IMR-90 (cell line): ENCODE measurements around the gene A4GNT. TPM values are rescaled to one million over a fixed set of nuclear protein-coding genes. Genes with fewer than 3 reads are reported as not detected.

Experiments
- ATAC-seq: fragments of 200-7000 bp; cut with Tn5 transposase; 2 replicates; pipeline ENCODE4 v1.9.1; 2020; ENCODE audit warnings: low read depth, mild to moderate bottlenecking, moderate library complexity
- Bru-seq: library from RNA; stranded (reverse); fragments of 400-500 nt; gene quantifications from one replicate; lab custom pipeline; 2021; lab: Mats Ljungman, UMichigan
- BruChase-seq, 2 experiments: library from RNA; stranded (reverse); fragments of 400-500 nt; gene quantifications; one replicate each; lab custom pipeline; 2021; lab: Mats Ljungman, UMichigan
- BruUV-seq: library from RNA; stranded (reverse); fragments of 400-500 nt; replicated peaks from 2 replicates; lab custom pipeline; 2021; lab: Mats Ljungman, UMichigan
- CTCF ChIA-PET: fragments of 300-600 bp; formaldehyde crosslinking; extraction: SDS; loops from one replicate; lab custom pipeline; 2021; ENCODE audit warnings: antibody characterized with exemption; lab: Yijun Ruan, JAX
- POLR2A ChIA-PET: fragments of 300-600 bp; sonication (Branson Sonifier 250); formaldehyde crosslinking; loops from one replicate; lab custom pipeline; 2022; ENCODE audit warnings: antibody characterized with exemption; ENCODE audit not compliant: unreplicated experiment; lab: Charles Lee
- DNase-seq: peaks from one replicate; pipeline ENCODE4 v3.0.0; 2013
- H2AFZ ChIP-seq: replicated peaks from 2 replicates; pipeline ENCODE3; 2013; ENCODE audit warnings: low read length, mild to moderate bottlenecking; ENCODE audit not compliant: poor library complexity
- H2AK5ac ChIP-seq: 2 replicates; pipeline ENCODE4 v1.6.1; 2013; ENCODE audit warnings: low read depth, low read length, inconsistent platforms
- H2AK9ac ChIP-seq: replicated peaks from 2 replicates; pipeline ENCODE3; 2013; ENCODE audit warnings: mild to moderate bottlenecking, low read depth, low read length, moderate library complexity; ENCODE audit not compliant: poor library complexity
- H2BK120ac ChIP-seq: 2 replicates; pipeline ENCODE4 v1.6.1; 2013; ENCODE audit warnings: low read depth, low read length, inconsistent platforms
- H2BK15ac ChIP-seq: 3 replicates; pipeline ENCODE4 v1.6.1; 2013; ENCODE audit warnings: low read depth, low read length, inconsistent platforms
- H2BK20ac ChIP-seq: 2 replicates; pipeline ENCODE4 v1.6.1; 2013; ENCODE audit warnings: low read depth, mild to moderate bottlenecking, inconsistent platforms, low read length, moderate library complexity
- H2BK5ac ChIP-seq: 2 replicates; pipeline ENCODE4 v1.6.1; 2013; ENCODE audit warnings: mild to moderate bottlenecking, low read depth, low read length, inconsistent platforms; ENCODE audit not compliant: poor library complexity, severe bottlenecking
- H3K14ac ChIP-seq: replicated peaks from 2 replicates; pipeline ENCODE4 v1.6.1; 2013; ENCODE audit warnings: low read depth, low read length, inconsistent platforms
- H3K18ac ChIP-seq: 2 replicates; pipeline ENCODE4 v1.6.1; 2013; ENCODE audit warnings: low read depth, low read length, control low read depth
- H3K23ac ChIP-seq: 2 replicates; pipeline ENCODE4 v1.6.1; 2013; ENCODE audit warnings: low read depth, low read length, inconsistent platforms
- H3K27ac ChIP-seq: 2 replicates; pipeline ENCODE4 v1.5.1; 2013; ENCODE audit warnings: mild to moderate bottlenecking, control low read depth, low read length; ENCODE audit not compliant: insufficient read depth
- H3K27me3 ChIP-seq: 2 replicates; pipeline ENCODE4 v1.6.1; 2013; ENCODE audit warnings: low read length; ENCODE audit not compliant: control insufficient read depth, insufficient read depth
- H3K36me3 ChIP-seq: 2 replicates; pipeline ENCODE4 v1.6.1; 2013; ENCODE audit warnings: low read length, mixed read lengths; ENCODE audit not compliant: control insufficient read depth, insufficient read depth
- H3K4ac ChIP-seq: 2 replicates; pipeline ENCODE4 v1.6.1; 2013; ENCODE audit warnings: low read depth, low read length, inconsistent platforms
- H3K4me1 ChIP-seq: 2 replicates; pipeline ENCODE4 v1.6.1; 2013; ENCODE audit warnings: low read length, mixed read lengths; ENCODE audit not compliant: control insufficient read depth, insufficient read depth
- H3K4me2 ChIP-seq: 2 replicates; pipeline ENCODE4 v1.6.1; 2013; ENCODE audit warnings: low read depth, mild to moderate bottlenecking, control low read depth, low read length, moderate library complexity
- H3K4me3 ChIP-seq: 2 replicates; pipeline ENCODE4 v1.5.1; 2013; ENCODE audit warnings: low read depth, mild to moderate bottlenecking, control low read depth, low read length, moderate library complexity; ENCODE audit not compliant: insufficient read depth
- H3K56ac ChIP-seq: 2 replicates; pipeline ENCODE4 v1.6.1; 2013; ENCODE audit warnings: low read length, inconsistent platforms; ENCODE audit not compliant: insufficient read depth; ENCODE audit errors: extremely low read depth
- H3K79me1 ChIP-seq, 2 experiments: 2 replicates each; pipeline ENCODE4 v1.6.1; 2013; ENCODE audit warnings: low read length in 2 of 2, inconsistent platforms in 1 of 2, low read depth in 1 of 2
- H3K9ac ChIP-seq: 2 replicates; pipeline ENCODE4 v1.6.1; 2013; ENCODE audit warnings: low read depth, low read length, control low read depth
- H3K9me1 ChIP-seq: 2 replicates; pipeline ENCODE4 v1.6.1; 2013; ENCODE audit warnings: low read length, inconsistent platforms; ENCODE audit not compliant: insufficient read depth
- H3K9me3 ChIP-seq: 2 replicates; pipeline ENCODE4 v1.6.1; 2013; ENCODE audit warnings: low read length; ENCODE audit not compliant: control insufficient read depth, insufficient read depth
- H4K20me1 ChIP-seq: 2 replicates; pipeline ENCODE4 v1.6.1; 2013; ENCODE audit warnings: low read length, inconsistent platforms; ENCODE audit not compliant: insufficient read depth
- H4K5ac ChIP-seq: 2 replicates; pipeline ENCODE4 v1.6.1; 2013; ENCODE audit warnings: mild to moderate bottlenecking, low read depth, low read length, control low read depth
- H4K8ac ChIP-seq, 2 experiments: 2 replicates each; pipeline ENCODE4 v1.6.1; 2013; ENCODE audit warnings: low read depth in 2 of 2, low read length in 2 of 2, control low read depth in 1 of 2, inconsistent platforms in 1 of 2
- H4K91ac ChIP-seq: 2 replicates; pipeline ENCODE4 v1.6.1; 2013; ENCODE audit warnings: low read depth, low read length, inconsistent platforms; ENCODE audit not compliant: insufficient read depth
- BHLHE40 ChIP-seq: fragments of 150-350 bp; IDR thresholded peaks from 2 replicates; pipeline ENCODE4 v1.6.1; 2016; ENCODE audit warnings: mild to moderate bottlenecking, low read depth, low read length
- CEBPB ChIP-seq: IDR thresholded peaks from 2 replicates; pipeline ENCODE4 v1.6.1; 2012; ENCODE audit warnings: low read depth, low read length, improper control_type of control experiment
- CHD1 ChIP-seq: IDR thresholded peaks from 2 replicates; pipeline ENCODE4 v1.6.1; 2012; ENCODE audit warnings: low read depth, low read length, improper control_type of control experiment
- FOS ChIP-seq: fragments of 150-350 bp; IDR thresholded peaks from 2 replicates; pipeline ENCODE4 v1.6.1; 2016; ENCODE audit warnings: low read depth, low read length
- MXI1 ChIP-seq: IDR thresholded peaks from 2 replicates; pipeline ENCODE4 v1.6.1; 2012; ENCODE audit warnings: low read depth, mild to moderate bottlenecking, low read length, moderate library complexity, borderline replicate concordance
- NFE2L2 ChIP-seq: fragments of 150-350 bp; IDR thresholded peaks from 2 replicates; pipeline ENCODE4 v1.6.1; 2016; ENCODE audit warnings: low read depth, mild to moderate bottlenecking, low read length
- RAD21 ChIP-seq: IDR thresholded peaks from 2 replicates; pipeline ENCODE4 v1.6.1; 2012; ENCODE audit warnings: low read length, improper control_type of control experiment
- RCOR1 ChIP-seq: IDR thresholded peaks from 2 replicates; pipeline ENCODE4 v1.6.1; 2012; ENCODE audit warnings: mild to moderate bottlenecking, low read length, improper control_type of control experiment; ENCODE audit not compliant: insufficient replicate concordance
- WGBS, 2 experiments: methylation state at CpG; one replicate each; pipeline versions ENCODE4 v1.1.5 to v1.1.7; 2013; ENCODE audit warnings: missing lambda C conversion rate in 2 of 2; ENCODE audit not compliant: insufficient read length in 1 of 2; ENCODE audit errors: extremely low coverage in 2 of 2; 5-methylcytosine and 5-hydroxymethylcytosine counted together
- dilution Hi-C: fragments of 300-500 bp; cut with HindIII; formaldehyde crosslinking; loops from one replicate; pipeline ENCODE4 v1.14.3; 2018; ENCODE audit warnings: low sequenced_read_pairs; ENCODE audit not compliant: unreplicated experiment
- in situ Hi-C: fragments of 300-500 bp; cut with MboI; formaldehyde crosslinking; loops from 3 replicates; pipeline ENCODE4 v1.14.3; 2019; ENCODE audit warnings: low sequenced_read_pairs, inconsistent platforms, mixed read lengths
- intact Hi-C: fragments of 100-400 bp; cut with micrococcal nuclease; formaldehyde crosslinking; loops from 2 replicates; pipeline ENCODE4 v1.10.0; 2022
- long read RNA-seq: library from polyadenylated mRNA; unstranded; transcript quantifications from one replicate; pipeline ENCODE4 v2.0.0, GENCODE V29; 2021; ENCODE audit not compliant: unreplicated experiment
- polyA plus RNA-seq, 3 experiments: library from polyadenylated mRNA; depleted of rRNA; stranded (reverse); fragments of >200 nt; gene quantifications; 2 replicates each; pipeline ENCODE4 v1.2.3, GENCODE V29; 2012; ENCODE audit warnings: low replicate concordance in 1 of 3
- total RNA-seq: library from RNA; depleted of rRNA; stranded (reverse); fragments of >200 nt; gene quantifications from 2 replicates; pipeline ENCODE4 v1.2.3, GENCODE V29; 2012; rRNA removed
- TF ChIP-seq, protein P1 (sequence below): fragments of 150-350 bp; IDR thresholded peaks from 2 replicates; pipeline ENCODE4 v1.6.1; 2017; ENCODE audit warnings: mild to moderate bottlenecking, antibody characterized with exemption, low read length, low read depth
- TF ChIP-seq, protein P2 (sequence below): conservative IDR thresholded peaks from 2 replicates; pipeline ENCODE4 v1.5.1; 2012; ENCODE audit warnings: mild to moderate bottlenecking, low read depth, low read length, improper control_type of control experiment
- TF ChIP-seq, protein P3 (sequence below): fragments of 150-350 bp; IDR thresholded peaks from 2 replicates; pipeline ENCODE4 v1.6.1; 2016; ENCODE audit warnings: low read depth, mild to moderate bottlenecking, low read length, moderate library complexity, borderline replicate concordance

A4GNT gene
- total RNA-seq (not detected in 2 replicates), polyA plus RNA-seq (2012; rRNA removed) (not detected in 2 replicates), Bru-seq, nascent RNA (not detected), BruChase-seq, experiment 1, labeled RNA remaining after a 6-hour chase (percentile 4 among the genes with signal in this experiment), BruChase-seq, experiment 2, labeled RNA remaining after a 2-hour chase (percentile 9 among the genes with signal in this experiment)
- not detected in 2 replicates for polyA plus RNA-seq (2012; cell fraction: cytosol; rRNA removed)
- not detected in 2 replicates for polyA plus RNA-seq (2012; cell fraction: nucleus; rRNA removed; ENCODE audit: low replicate concordance)
- long read RNA-seq: 0 reads

DNA sequence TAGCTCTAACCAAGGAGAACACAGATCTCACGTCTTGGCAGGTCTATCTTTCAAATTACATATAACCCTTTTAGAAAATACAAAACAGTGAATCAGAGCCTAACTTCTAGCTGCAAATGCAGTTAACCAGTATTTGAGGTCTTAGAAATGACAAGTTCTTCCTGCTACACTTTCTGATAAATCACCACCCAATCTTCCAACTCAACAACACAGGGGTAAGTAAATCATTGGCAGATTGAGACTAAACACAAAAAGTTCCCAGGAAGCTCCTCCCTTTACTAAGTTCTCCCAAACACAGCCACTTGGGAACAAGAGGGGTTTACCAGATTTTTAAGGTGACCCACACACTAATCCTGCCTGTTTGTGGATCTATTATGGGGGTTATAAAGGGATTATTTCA lies at the start of gene A4GNT:
Gene A4GNT, minus strand, starts transcription at position 152 of the 400 bp plus-strand sequence. CDS start 1,134 bp downstream, outside the sequence.
- no peak within 1 kb of the TSS for H2AFZ ChIP-seq
- H3K4me1 ChIP-seq: no peaks in the 10 kb centered on the region
- WGBS, 2 experiments: 50% methylated on average over 1 of the region's 1 CpG; no CpG with 5 or more reads in 1 of the 2 experiments
- no peak within 1 kb of the TSS for H2BK15ac ChIP-seq
- in situ Hi-C loops (no loop called here), intact Hi-C loops (loop anchor here (5.0 kb wide), 1 partner anchor 735 kb away; no protein-coding TSS in a partner anchor), dilution Hi-C loops (no loop called here)
- H3K14ac ChIP-seq: no peak within 1 kb of the TSS
- no TSS peak for BruUV-seq
- no peaks in the 10 kb centered on the region for H3K9me1 ChIP-seq
- H2AK9ac ChIP-seq: no peak within 1 kb of the TSS
- H3K36me3 ChIP-seq: no peaks in the 10 kb centered on the region
- TF ChIP-seq BHLHE40: no peak
- TF ChIP-seq CHD1: no peak
- no peak for TF ChIP-seq CEBPB
- TF ChIP-seq, protein P1, sequence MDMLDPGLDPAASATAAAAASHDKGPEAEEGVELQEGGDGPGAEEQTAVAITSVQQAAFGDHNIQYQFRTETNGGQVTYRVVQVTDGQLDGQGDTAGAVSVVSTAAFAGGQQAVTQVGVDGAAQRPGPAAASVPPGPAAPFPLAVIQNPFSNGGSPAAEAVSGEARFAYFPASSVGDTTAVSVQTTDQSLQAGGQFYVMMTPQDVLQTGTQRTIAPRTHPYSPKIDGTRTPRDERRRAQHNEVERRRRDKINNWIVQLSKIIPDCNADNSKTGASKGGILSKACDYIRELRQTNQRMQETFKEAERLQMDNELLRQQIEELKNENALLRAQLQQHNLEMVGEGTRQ: no peak
- TF ChIP-seq, protein P2, sequence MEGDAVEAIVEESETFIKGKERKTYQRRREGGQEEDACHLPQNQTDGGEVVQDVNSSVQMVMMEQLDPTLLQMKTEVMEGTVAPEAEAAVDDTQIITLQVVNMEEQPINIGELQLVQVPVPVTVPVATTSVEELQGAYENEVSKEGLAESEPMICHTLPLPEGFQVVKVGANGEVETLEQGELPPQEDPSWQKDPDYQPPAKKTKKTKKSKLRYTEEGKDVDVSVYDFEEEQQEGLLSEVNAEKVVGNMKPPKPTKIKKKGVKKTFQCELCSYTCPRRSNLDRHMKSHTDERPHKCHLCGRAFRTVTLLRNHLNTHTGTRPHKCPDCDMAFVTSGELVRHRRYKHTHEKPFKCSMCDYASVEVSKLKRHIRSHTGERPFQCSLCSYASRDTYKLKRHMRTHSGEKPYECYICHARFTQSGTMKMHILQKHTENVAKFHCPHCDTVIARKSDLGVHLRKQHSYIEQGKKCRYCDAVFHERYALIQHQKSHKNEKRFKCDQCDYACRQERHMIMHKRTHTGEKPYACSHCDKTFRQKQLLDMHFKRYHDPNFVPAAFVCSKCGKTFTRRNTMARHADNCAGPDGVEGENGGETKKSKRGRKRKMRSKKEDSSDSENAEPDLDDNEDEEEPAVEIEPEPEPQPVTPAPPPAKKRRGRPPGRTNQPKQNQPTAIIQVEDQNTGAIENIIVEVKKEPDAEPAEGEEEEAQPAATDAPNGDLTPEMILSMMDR: no peak
- TF ChIP-seq RCOR1: no peak
- TF ChIP-seq NFE2L2: no peak
- TF ChIP-seq RAD21: no peak
- no peak for TF ChIP-seq FOS
- no peak for TF ChIP-seq MXI1
- TF ChIP-seq, protein P3, sequence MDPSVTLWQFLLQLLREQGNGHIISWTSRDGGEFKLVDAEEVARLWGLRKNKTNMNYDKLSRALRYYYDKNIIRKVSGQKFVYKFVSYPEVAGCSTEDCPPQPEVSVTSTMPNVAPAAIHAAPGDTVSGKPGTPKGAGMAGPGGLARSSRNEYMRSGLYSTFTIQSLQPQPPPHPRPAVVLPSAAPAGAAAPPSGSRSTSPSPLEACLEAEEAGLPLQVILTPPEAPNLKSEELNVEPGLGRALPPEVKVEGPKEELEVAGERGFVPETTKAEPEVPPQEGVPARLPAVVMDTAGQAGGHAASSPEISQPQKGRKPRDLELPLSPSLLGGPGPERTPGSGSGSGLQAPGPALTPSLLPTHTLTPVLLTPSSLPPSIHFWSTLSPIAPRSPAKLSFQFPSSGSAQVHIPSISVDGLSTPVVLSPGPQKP: no peak
- peaks cover 17% of the 10 kb centered on the region for H3K27me3 ChIP-seq
- ChIA-PET POLR2A (no interaction called here), CTCF (interaction anchor here (1.5 kb wide), 1 partner anchor 9 kb away, joined by 3 read pairs; no protein-coding TSS in a partner anchor)
- H3K56ac ChIP-seq: no peak within 1 kb of the TSS
- H2AK5ac ChIP-seq: no peak within 1 kb of the TSS
- no peak within 1 kb of the TSS for H3K23ac ChIP-seq
- H4K8ac ChIP-seq: no peak within 1 kb of the TSS
- ATAC-seq (no peak), DNase-seq (no peak)
- no peak within 1 kb of the TSS for H3K4ac ChIP-seq
- no peaks in the 10 kb centered on the region for H3K9me3 ChIP-seq
- H3K79me1 ChIP-seq: no peaks in the 10 kb centered on the region
- H3K27ac ChIP-seq: no peak within 1 kb of the TSS
- H3K4me3 ChIP-seq: no peak within 1 kb of the TSS
- H2BK120ac ChIP-seq: no peak within 1 kb of the TSS
- no peak within 1 kb of the TSS for H4K91ac ChIP-seq
- no peak within 1 kb of the TSS for H4K5ac ChIP-seq
- no peaks in the 10 kb centered on the region for H4K20me1 ChIP-seq
- H3K18ac ChIP-seq: no peak within 1 kb of the TSS
- H2BK20ac ChIP-seq: no peak within 1 kb of the TSS
- H3K4me2 ChIP-seq: no peak within 1 kb of the TSS
- no peak within 1 kb of the TSS for H3K9ac ChIP-seq
- no peak within 1 kb of the TSS for H2BK5ac ChIP-seq
